ENCODE data around the gene SUOX. TPM values are rescaled to one million over a fixed set of nuclear protein-coding genes. Genes with fewer than 3 reads are reported as not detected.

The SUOX gene
- polyA plus RNA-seq, 1 of the 3 experiments (the other 2 are of a cell fraction) = 23.2 TPM

- TF ChIP-seq TEAD4 (IDR thresholded peaks at IDR 0.05; ENCODE audit: borderline replicate concordance, insufficient read depth) = no peak
- TF ChIP-seq, protein P1, sequence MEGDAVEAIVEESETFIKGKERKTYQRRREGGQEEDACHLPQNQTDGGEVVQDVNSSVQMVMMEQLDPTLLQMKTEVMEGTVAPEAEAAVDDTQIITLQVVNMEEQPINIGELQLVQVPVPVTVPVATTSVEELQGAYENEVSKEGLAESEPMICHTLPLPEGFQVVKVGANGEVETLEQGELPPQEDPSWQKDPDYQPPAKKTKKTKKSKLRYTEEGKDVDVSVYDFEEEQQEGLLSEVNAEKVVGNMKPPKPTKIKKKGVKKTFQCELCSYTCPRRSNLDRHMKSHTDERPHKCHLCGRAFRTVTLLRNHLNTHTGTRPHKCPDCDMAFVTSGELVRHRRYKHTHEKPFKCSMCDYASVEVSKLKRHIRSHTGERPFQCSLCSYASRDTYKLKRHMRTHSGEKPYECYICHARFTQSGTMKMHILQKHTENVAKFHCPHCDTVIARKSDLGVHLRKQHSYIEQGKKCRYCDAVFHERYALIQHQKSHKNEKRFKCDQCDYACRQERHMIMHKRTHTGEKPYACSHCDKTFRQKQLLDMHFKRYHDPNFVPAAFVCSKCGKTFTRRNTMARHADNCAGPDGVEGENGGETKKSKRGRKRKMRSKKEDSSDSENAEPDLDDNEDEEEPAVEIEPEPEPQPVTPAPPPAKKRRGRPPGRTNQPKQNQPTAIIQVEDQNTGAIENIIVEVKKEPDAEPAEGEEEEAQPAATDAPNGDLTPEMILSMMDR (IDR thresholded peaks at IDR 0.05) = no peak
Observed at GRCh38 chr12:56053407-56053893, 56.4 kb downstream of the SUOX start (continued).

Other genes with a start within 250 kb of the SUOX start
- gene SARNP, start 179.6 kb upstream of the SUOX start, polyA plus RNA-seq (2012; rRNA removed) = 65.8 and 66.9 TPM in 2 replicates
- 35.2 and 37.3 TPM in 2 replicates for gene ORMDL2, start 179.2 kb upstream of the SUOX start, polyA plus RNA-seq (2012; rRNA removed)
- gene DNAJC14, start 167.7 kb upstream of the SUOX start, polyA plus RNA-seq (2012; rRNA removed) = 11.0 and 15.4 TPM in 2 replicates
- 5.7 and 6.8 TPM in 2 replicates for gene MMP19, start 154.3 kb upstream of the SUOX start, polyA plus RNA-seq (2012; rRNA removed)
- 36.0 and 36.3 TPM in 2 replicates for gene PYM1, start 69.4 kb upstream of the SUOX start, polyA plus RNA-seq (2012; rRNA removed)
- gene DGKA, start 66.1 kb upstream of the SUOX start, polyA plus RNA-seq (2012; rRNA removed) = 74.6 and 75.9 TPM in 2 replicates
- 1.8 and 2.7 TPM in 2 replicates for gene PMEL, start 31.2 kb upstream of the SUOX start, polyA plus RNA-seq (2012; rRNA removed)
- 34.7 and 43.3 TPM in 2 replicates for gene CDK2, start 30.4 kb upstream of the SUOX start, polyA plus RNA-seq (2012; rRNA removed)
- gene RAB5B, start 23.2 kb upstream of the SUOX start, polyA plus RNA-seq (2012; rRNA removed) = 54.0 and 79.4 TPM in 2 replicates
- 2.0 and 3.9 TPM in 2 replicates for gene IKZF4, start 23.8 kb downstream of the SUOX start, polyA plus RNA-seq (2012; rRNA removed)
- 1,500 and 1,782 TPM in 2 replicates for gene RPS26, start 44.6 kb downstream of the SUOX start, polyA plus RNA-seq (2012; rRNA removed)
- 1.4 and 1.5 TPM in 2 replicates for gene ERBB3, start 82.9 kb downstream of the SUOX start, polyA plus RNA-seq (2012; rRNA removed)
- gene PA2G4, start 107.3 kb downstream of the SUOX start, polyA plus RNA-seq (2012; rRNA removed) = 207 and 213 TPM in 2 replicates
- gene RPL41, start 119.4 kb downstream of the SUOX start, polyA plus RNA-seq (2012; rRNA removed) = 11,334 and 12,464 TPM in 2 replicates
- gene ZC3H10, start 121.0 kb downstream of the SUOX start, polyA plus RNA-seq (2012; rRNA removed) = 1.9 and 2.0 TPM in 2 replicates
- gene ESYT1, start 131.0 kb downstream of the SUOX start, polyA plus RNA-seq (2012; rRNA removed) = 132 and 143 TPM in 2 replicates
- gene MYL6B, start 155.3 kb downstream of the SUOX start, polyA plus RNA-seq (2012; rRNA removed) = 203 and 234 TPM in 2 replicates
- 4,697 and 4,711 TPM in 2 replicates for gene MYL6, start 161.1 kb downstream of the SUOX start, polyA plus RNA-seq (2012; rRNA removed)
- gene SMARCC2, start 192.2 kb downstream of the SUOX start, polyA plus RNA-seq (2012; rRNA removed) = 64.3 and 73.0 TPM in 2 replicates
- gene RNF41, start 224.6 kb downstream of the SUOX start, polyA plus RNA-seq (2012; rRNA removed) = 127 and 147 TPM in 2 replicates
- 49.3 and 52.3 TPM in 2 replicates for gene NABP2, start 227.1 kb downstream of the SUOX start, polyA plus RNA-seq (2012; rRNA removed)
- gene SLC39A5, start 232.8 kb downstream of the SUOX start, polyA plus RNA-seq (2012; rRNA removed) = 0.12 TPM in 1 of 2 replicates, not detected in the other

Measured in SK-N-SH (cell line).